Cardiac ventricle fibroblast (primary cell): Measurements from ENCODE around the gene TMEM35A. TPM values are rescaled to one million over a fixed set of nuclear protein-coding genes. Genes with fewer than 3 reads are reported as not detected.

Source experiments
- total RNA-seq: library from RNA; depleted of rRNA; stranded (reverse); fragments of >200 nt; gene quantifications from 2 replicates; pipeline ENCODE4 v1.2.3, GENCODE V29; 2015

The TMEM35A gene, protein sequence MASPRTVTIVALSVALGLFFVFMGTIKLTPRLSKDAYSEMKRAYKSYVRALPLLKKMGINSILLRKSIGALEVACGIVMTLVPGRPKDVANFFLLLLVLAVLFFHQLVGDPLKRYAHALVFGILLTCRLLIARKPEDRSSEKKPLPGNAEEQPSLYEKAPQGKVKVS
- total RNA-seq: 0.73 and 1.4 TPM in 2 replicates

DNA sequence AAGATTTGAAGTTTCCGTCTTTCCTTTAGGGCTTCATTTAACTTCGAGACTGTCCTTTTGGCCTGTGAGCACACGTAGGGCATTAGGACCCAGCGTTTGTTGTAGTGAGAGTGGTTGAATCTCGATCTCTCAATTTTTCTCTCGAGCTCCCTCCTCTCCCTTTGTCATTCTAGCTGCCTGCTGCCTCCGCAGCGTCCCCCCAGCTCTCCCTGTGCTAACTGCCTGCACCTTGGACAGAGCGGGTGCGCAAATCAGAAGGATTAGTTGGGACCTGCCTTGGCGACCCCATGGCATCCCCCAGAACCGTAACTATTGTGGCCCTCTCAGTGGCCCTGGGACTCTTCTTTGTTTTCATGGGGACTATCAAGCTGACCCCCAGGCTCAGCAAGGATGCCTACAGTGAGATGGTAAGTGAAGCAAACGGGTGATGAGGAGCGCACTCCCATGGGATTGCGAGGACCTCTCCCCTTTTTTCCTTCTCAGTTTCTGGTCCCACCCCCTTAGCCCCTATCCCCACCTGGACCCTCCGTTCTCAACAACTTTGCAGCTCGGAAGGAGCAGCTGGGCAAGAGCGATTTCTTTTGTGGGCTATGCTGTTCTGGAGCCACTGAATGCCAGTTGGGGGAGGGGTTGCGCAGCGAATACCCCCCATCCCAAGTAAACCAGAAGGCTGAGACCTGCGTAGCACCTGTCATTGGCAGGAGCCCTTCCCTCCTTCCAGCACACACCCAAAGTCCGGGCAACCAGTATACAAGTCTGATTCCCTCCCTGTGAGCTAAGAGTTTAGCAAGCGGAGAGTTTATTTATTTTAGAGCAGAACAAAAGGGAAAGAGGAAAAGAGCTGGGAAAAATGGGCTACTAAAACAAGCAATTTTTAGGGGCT is at the start of gene TMEM35A:
Gene TMEM35A, plus strand, starts transcription at position 164 of the 883 bp plus-strand sequence. Its CDS starts 124 bp downstream, at position 288.

GRCh38 chrX:101051549-101052302 is 27.0 kb upstream of the TMEM35A start, which contains the start of gene TRMT2B:
TRMT2B (minus strand) TSS chrX:101052111; CDS start chrX:101042289, 9,822 bp downstream.

GRCh38 chrX:101097546-101098453 is 19.1 kb downstream of the TMEM35A start, which contains the start of gene CENPI:
CENPI (plus strand) TSS chrX:101098204; CDS start chrX:101101071, 2,867 bp downstream.

Other genes with a start within 250 kb of the TMEM35A start
- not detected in 2 replicates for gene NOX1, start 204.5 kb upstream of the TMEM35A start, total RNA-seq
- gene XKRX, start 150.0 kb upstream of the TMEM35A start, total RNA-seq: not detected in 2 replicates
- not detected in 2 replicates for gene ARL13A, start 109.2 kb upstream of the TMEM35A start, total RNA-seq
- 5.3 and 6.6 TPM in 2 replicates for gene TRMT2B, start 26.8 kb upstream of the TMEM35A start, total RNA-seq
- 0.44 and 1.9 TPM in 2 replicates for gene CENPI, start 19.3 kb downstream of the TMEM35A start, total RNA-seq
- 0.19 and 0.24 TPM in 2 replicates for gene DRP2, start 140.9 kb downstream of the TMEM35A start, total RNA-seq
- 0.05 TPM in 1 of 2 replicates, not detected in the other for gene TAF7L, start 212.5 kb downstream of the TMEM35A start, total RNA-seq